HFFc6 (cell line): ENCODE measurements around the gene ALKBH4. TPM values are rescaled to one million over a fixed set of nuclear protein-coding genes. Genes with fewer than 3 reads are reported as not detected.
A peak's percentile ranks its signal among the peaks of the same experiment; 100 is the strongest.

Experiments used
- DNase-seq: peaks from one replicate; pipeline ENCODE4 v3.0.0-alpha.2; 2018
- H3K27ac Mint-ChIP-seq: 2 replicates; pipeline ENCODE4 v1.8.0; 2020; ENCODE audit warnings: mild to moderate bottlenecking, mixed read lengths
- H3K27me3 Mint-ChIP-seq: 2 replicates; pipeline ENCODE4 v1.8.0; 2021; ENCODE audit warnings: mild to moderate bottlenecking, moderate library complexity, mixed read lengths; ENCODE audit not compliant: insufficient read depth
- H3K36me3 Mint-ChIP-seq: 2 replicates; pipeline ENCODE4 v1.8.0; 2021; ENCODE audit warnings: low read depth, mixed read lengths
- H3K4me1 Mint-ChIP-seq: 2 replicates; pipeline ENCODE4 v1.8.0; 2020; ENCODE audit warnings: low read depth, mixed read lengths
- H3K4me3 Mint-ChIP-seq: 2 replicates; pipeline ENCODE4 v1.8.0; 2020; ENCODE audit warnings: mild to moderate bottlenecking, moderate library complexity, mixed read lengths
- H3K9me3 Mint-ChIP-seq: 2 replicates; pipeline ENCODE4 v1.8.0; 2020; ENCODE audit warnings: mild to moderate bottlenecking, mixed read lengths
- CTCF ChIP-seq: fragments of 200-600 bp; sonication (generic); IDR thresholded peaks from 2 replicates; pipeline ENCODE4 v1.5.0; 2021; ENCODE audit warnings: antibody characterized with exemption, mild to moderate bottlenecking
- microRNA-seq: library from miRNA; unstranded; fragments of <30 nt; microRNA quantifications from one replicate; pipeline ENCODE4, GENCODE V29; 2019
- total RNA-seq, 6 experiments: library from RNA; stranded (reverse); fragmentation: NEBNext Ultra II Directional; extraction: Animal tissue kit (Norgen Biotek cat#: 25700); gene quantifications; 2 replicates in 1 of 6; 3 replicates in 5 of 6; pipeline ENCODE4 v1.2.3, GENCODE V29; 2021

The ALKBH4 gene
- total RNA-seq, 6 experiments from 2014 or later = 9.6 to 11.0 (median 10.0) TPM

- TF ChIP-seq CTCF = no peak
- Mint-ChIP-seq H3K36me3 (peaks cover 42% of the 10 kb centered on the region), H3K4me3 (no peak overlapping the region), H3K27me3 (no peaks in the 10 kb centered on the region), H3K9me3 (no peaks in the 10 kb centered on the region), H3K27ac (no peak overlapping the region), H3K4me1 (no peaks in the 10 kb centered on the region)
- DNase-seq = no peak
These were observed 56.8 kb downstream of the ALKBH4 start for GRCh38 chr7:102407910-102408309.

Small RNAs within 50 kb of the gene (microRNA-seq; reads per million reads assigned to microRNA genes)
- gene MIR4467 (8.5 reads per million, percentile 5 among the genes with 10 or more reads in this experiment), gene MIR5090 (13.9 reads per million, percentile 17 among the genes with 10 or more reads in this experiment)

Other genes starting within 250 kb of the ALKBH4 start
- 1 to 10 TPM; 1.2 to 3.2 (median 1.6) TPM for gene SH2B2, start 178.0 kb downstream of the ALKBH4 start, total RNA-seq
- gene SPDYE6, start 108.4 kb downstream of the ALKBH4 start, total RNA-seq = not detected
- 10 to 100 TPM; 18.8 to 24.7 (median 20.4) TPM for gene PRKRIP1, start 68.5 kb downstream of the ALKBH4 start, total RNA-seq
- 10 to 100 TPM; 49.4 to 72.5 (median 54.9) TPM for gene ORAI2, start 31.3 kb downstream of the ALKBH4 start, total RNA-seq
- 10 to 100 TPM; 19.4 to 28.2 (median 23.0) TPM for gene LRWD1, start 121 bp upstream of the ALKBH4 start, total RNA-seq
- gene POLR2J, start 14.1 kb upstream of the ALKBH4 start, total RNA-seq = 10 to 100 TPM; 61.8 to 76.5 (median 66.0) TPM
- 10 to 100 TPM; 16.4 to 26.2 (median 20.2) TPM for gene RASA4B, start 52.9 kb upstream of the ALKBH4 start, total RNA-seq
- 1 to 10 TPM; 6.0 to 9.8 (median 7.6) TPM for gene UPK3BL2, start 78.8 kb upstream of the ALKBH4 start, total RNA-seq
- not detected for gene SPDYE2, start 86.4 kb upstream of the ALKBH4 start, total RNA-seq
- gene POLR2J3, start 107.7 kb upstream of the ALKBH4 start, total RNA-seq = 10 to 100 TPM; 18.4 to 31.6 (median 20.1) TPM
- 10 to 100 TPM; 53.9 to 79.9 (median 55.9) TPM for gene RASA4, start 151.9 kb upstream of the ALKBH4 start, total RNA-seq
- 10 to 100 TPM in 4 of 6 experiments, 1 to 10 TPM in 2; 3.6 to 14.3 (median 10.9) TPM for gene UPK3BL1, start 177.9 kb upstream of the ALKBH4 start, total RNA-seq
- gene SPDYE2B, start 185.5 kb upstream of the ALKBH4 start, total RNA-seq = not detected
- 1 to 10 TPM; 6.3 to 8.4 (median 7.6) TPM for gene POLR2J2, start 206.8 kb upstream of the ALKBH4 start, total RNA-seq